Tracheal epithelial cell (primary cell): Measurements from ENCODE around the gene KBTBD2. TPM values are rescaled to one million over a fixed set of nuclear protein-coding genes. Genes with fewer than 3 reads are reported as not detected.

Source experiments
- total RNA-seq: library from RNA; depleted of rRNA; stranded (reverse); fragments of >200 nt; gene quantifications from 2 replicates; pipeline ENCODE4 v1.2.1, GENCODE V29; 2014

Gene KBTBD2
- total RNA-seq = 42.0 and 49.9 TPM in 2 replicates

GRCh38 chr7:32891043-32891799, at the start of gene KBTBD2:
TSS of gene KBTBD2 (minus strand) at chr7:32891760. CDS start at chr7:32879604, 12,156 bp downstream.

Other genes starting within 250 kb of the KBTBD2 start
- gene FKBP9, start 65.7 kb upstream of the KBTBD2 start, total RNA-seq = 348 and 361 TPM in 2 replicates
- gene NT5C3A, start 171.0 kb upstream of the KBTBD2 start, total RNA-seq = 32.0 and 34.5 TPM in 2 replicates
- gene RP9, start 217.6 kb upstream of the KBTBD2 start, total RNA-seq = 6.0 and 8.7 TPM in 2 replicates
- gene BBS9, start 237.8 kb upstream of the KBTBD2 start, total RNA-seq = 7.2 and 8.5 TPM in 2 replicates